ENCODE measurements around the gene CST2.
"Not testable (repeated sequence)": the region's sequence is repeated elsewhere in the genome, so short reads cannot be mapped to it uniquely, and the experiment has no call there.

CST2 gene, protein sequence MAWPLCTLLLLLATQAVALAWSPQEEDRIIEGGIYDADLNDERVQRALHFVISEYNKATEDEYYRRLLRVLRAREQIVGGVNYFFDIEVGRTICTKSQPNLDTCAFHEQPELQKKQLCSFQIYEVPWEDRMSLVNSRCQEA

GRCh38 chr20:23826541-23827021 lies at the start of gene CST2:
Gene CST2, minus strand, starts transcription at chr20:23826729. Its CDS starts 69 bp downstream, at chr20:23826660.
- DNase-seq, result no peak

- DNase-seq, result no peak
Measured at GRCh38 chr20:23875606-23876237, 49.2 kb upstream of the CST2 start.

DNA sequence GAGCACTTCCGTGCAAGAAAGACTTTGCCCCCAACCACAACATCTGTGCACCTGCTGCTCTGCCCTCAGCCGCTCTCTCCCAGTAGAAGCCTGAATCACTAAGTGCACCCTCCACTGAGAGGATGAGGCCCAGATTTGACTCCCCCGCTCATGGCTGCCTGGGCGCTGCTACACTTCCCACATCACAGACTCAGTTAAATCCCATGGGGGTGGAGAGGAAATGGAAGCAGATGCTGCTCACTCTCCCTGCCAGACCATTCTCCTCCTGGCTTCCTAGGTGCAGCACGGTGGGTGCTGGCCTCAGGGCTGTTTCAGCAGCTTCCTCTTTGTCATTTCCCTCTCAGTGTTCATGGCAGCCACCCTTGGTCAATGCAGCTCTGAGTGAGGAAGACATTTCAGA lies 48.2 kb upstream of the CST2 start:
- no peak for DNase-seq

DNA sequence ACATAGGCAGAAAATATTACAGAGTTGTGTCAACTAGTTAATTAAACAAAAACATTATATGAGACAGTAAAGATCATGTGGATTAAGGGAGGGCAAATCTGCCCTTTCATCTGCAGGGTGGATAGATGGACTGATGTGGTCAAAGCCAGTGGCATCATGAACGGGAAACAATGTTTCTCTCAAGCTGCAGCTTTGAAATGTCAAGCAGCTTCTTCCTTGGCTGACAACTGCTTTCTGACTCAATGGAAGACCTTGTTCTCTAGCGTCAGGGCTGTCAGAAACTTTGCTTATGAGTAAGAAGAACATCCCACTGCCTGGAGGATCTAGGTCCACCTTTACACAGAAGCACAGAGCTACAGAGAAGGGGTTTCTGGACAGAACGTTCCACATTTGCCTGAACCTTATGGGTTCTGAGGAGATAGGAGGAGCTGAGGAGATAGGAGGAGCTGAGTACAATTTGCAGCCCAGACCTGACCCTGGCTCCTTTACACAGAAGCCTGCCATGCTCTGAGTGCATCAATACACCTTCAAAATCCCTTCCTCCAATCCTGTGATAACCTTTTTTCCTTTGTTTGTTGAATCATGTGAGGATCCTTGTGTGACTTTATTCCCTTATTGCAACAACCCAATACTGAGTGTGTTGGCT lies 47.0 kb upstream of the CST2 start:
- DNase-seq, result no peak

GRCh38 chr20:23872065-23872464 lies 45.5 kb upstream of the CST2 start:
- DNase-seq, result no peak

- DNase-seq, result no peak
Measured at GRCh38 chr20:23870461-23870860, 43.9 kb upstream of the CST2 start.

DNA sequence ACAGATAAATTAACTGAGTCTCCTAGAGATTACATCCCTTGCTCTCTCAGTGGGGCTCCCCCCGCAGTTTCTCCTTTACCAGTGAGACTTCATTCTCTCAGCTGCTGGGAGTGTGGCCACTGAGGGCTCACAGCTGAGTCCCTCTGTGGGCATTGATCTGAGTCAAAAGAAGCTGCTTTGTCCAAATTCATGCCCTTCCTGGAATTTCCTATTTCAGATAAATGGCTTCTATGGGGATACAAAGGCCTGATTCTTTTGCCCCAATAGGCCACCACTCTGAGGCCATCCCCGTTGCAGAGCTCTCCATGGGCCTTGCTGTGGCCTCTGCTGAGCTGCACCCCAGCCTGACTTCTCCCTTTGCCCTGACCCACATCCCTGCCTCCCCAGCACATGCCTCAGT lies 43.0 kb upstream of the CST2 start:
- DNase-seq, result no peak

- no peak for DNase-seq
Measured at GRCh38 chr20:23868321-23868720, 41.8 kb upstream of the CST2 start.

DNA sequence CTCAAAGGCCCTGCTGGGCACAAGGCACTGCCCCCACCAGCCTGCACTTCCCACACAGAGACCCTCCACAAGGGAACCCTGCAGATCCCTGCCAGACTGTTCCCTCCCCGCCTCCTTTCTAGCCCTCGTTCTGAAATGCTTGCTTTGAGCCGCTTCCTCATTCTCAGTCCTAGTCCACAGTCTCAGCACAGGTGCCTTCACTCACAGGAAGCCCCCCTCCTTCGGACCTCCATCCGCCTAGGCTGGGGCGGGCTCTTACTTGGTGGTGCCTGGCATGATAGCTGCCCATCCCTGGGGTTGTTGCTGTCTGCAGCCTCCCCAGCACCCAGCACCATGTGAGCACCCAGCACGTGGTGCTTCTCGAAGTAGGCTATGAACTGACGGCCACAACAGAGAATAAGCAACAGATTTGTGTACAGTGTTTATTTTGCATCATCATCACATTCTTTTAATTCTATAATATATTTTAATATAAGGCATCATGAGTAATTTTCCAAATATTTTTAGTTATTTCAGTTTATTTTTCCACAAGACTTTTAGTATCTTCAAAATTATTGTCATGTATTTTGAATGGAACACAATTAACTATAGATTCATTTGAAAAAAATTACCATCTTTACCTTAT lies 40.7 kb upstream of the CST2 start:
- DNase-seq, result no peak

DNA sequence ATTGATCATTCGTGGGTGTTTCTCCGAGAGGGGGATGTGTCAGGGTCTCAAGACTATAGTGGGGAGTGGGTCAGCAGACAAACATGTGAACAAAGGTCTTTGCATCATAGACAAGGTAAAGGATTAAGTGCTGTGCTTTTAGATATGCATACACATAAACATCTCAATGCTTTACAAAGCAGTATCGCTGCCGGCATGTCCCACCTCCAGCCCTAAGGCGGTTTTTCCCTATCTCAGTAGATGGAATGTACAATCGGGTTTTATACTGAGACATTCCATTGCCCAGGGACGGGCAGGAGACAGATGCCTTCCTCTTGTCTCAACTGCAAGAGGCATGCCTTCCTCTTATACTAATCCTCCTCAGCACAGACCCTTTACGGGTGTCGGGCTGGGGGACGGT lies 34.2 kb upstream of the CST2 start:
- not testable (repeated sequence) for DNase-seq

- no peak for DNase-seq
Measured at GRCh38 chr20:23857962-23858595, 31.6 kb upstream of the CST2 start.

DNA sequence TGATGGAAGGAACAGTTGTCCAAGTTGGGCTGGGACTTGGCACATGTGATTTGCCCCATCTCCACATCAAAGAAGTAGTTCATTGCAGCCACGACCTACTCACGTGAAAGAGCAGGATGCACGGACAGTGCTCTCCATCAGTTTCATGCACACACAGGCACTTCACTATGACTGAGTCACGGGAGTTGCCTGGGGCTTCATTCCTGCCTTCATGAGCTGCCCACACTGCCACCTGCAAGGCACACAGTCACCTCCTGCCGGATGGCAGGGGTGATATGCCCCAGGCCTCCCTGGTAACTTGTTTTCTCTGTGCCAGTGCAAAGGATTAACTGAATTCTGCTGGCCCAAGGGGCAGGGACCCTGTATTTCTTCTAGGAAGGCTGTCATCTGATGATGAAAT lies 30.2 kb upstream of the CST2 start:
- no peak for DNase-seq

DNA sequence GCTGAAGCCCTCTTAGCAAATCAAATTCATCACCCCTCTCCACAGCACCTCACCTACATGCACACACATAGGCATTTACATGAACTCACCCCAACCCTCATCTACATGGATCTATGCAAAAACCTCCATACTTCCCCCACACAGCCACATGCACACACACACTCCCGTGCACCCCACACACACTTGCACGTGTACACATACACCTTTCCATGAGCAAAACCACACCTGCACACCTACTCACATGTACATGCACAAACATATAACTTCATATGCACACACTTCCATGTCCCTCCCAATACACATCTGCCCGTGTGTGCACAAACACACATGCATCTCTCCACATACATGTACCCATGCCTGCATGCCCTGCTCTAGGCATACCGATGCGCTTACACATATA lies 29.7 kb upstream of the CST2 start:
- no peak for DNase-seq

- DNase-seq, result no peak
Measured at GRCh38 chr20:23841693-23842092, 15.2 kb upstream of the CST2 start.

GRCh38 chr20:23835716-23836115 lies 9.2 kb upstream of the CST2 start:
- no peak for DNase-seq

DNA sequence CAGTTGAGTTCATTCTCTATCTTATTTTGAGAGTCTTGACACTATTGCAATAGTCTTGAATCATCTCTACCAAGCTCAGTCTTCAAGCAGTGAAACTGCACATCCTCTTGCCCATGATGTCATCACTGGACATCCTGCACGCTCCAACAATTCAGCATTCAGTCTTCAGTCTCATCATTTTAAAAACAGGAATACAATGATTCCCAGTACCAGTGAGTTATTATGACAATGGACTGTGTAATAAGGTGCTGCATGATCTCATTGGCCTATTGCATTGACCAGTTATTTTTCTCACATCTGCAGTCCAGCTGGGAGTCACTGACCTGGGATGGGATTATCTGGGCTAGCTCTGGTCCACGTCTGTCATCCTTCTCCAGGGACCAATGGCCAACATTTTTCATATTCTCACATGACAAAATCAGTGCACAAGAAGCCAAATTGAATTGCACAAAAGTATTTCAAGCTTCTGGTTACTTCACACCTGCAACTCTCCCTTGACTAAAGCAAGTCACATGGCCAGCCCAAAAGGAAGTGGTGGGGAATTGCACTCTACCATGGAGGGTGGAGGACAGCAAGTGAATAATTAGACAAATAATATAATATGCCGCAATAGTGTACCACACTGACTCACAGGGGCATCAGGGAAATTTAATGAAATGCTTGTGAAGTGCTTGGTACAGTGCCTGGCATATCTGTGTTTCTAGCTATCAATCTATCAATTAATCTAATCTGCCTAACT lies 6.4 kb upstream of the CST2 start:
- DNase-seq, result no peak

DNA sequence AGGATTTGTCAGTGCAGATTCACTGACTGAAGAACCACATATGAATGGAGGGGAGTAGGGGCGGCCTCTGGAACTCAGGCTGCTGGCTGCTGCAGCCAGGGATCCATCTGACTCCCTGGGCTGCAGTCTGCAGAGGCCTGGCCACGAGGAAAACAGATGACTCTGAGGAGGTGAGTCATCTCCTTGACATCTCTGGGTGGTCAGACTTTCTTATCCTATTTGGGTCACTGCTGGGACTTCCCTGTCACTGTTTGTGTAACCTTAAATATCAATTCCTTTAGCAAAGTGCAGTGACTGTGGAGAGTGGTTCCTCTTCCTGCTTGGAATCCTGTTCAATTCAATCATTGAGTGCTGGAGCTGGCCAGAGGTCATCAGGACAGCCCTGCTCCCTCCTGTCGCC lies 5.4 kb upstream of the CST2 start:
- DNase-seq, result not testable (repeated sequence)

- no peak for DNase-seq
Measured at GRCh38 chr20:23823621-23824324, 2.8 kb downstream of the CST2 start.

- DNase-seq, result no peak
Measured at GRCh38 chr20:23823111-23823510, 3.4 kb downstream of the CST2 start.

GRCh38 chr20:23820493-23820892 lies 6.0 kb downstream of the CST2 start:
- DNase-seq, result no peak

GRCh38 chr20:23811559-23811958 lies 15.0 kb downstream of the CST2 start:
- not testable (repeated sequence) for DNase-seq

DNA sequence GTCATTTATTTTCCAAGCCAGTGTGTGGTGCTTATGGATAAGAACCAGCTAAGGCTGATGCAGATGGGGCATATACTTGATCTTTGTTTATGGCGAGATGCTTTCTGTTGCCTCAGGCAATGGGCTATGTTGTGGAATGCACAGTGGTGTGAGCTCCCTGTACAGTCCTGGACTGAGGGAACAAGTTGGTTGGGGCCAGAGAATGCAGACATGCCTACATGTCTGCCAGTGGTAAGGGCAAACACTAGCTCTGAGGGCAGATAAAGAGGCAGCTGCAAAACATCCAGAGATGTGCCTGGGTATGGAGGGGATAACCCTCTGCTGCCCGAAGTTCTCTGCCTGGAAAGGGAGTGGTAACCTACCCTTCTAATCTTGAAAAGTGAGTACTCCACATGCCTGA lies 16.2 kb downstream of the CST2 start:
- not testable (repeated sequence) for DNase-seq

Measured in activated CD8-positive, alpha-beta memory T cell treated with anti-CD3 and anti-CD28 coated beads, Interleukin-2, amount 50 U/mL, for 4 hours (primary cell).